Stimulated activated CD4-positive, alpha-beta T cell treated with anti-CD3 and anti-CD28 coated beads, Interleukin-12 subunit alpha, Interleukin-12 subunit beta, amount 100 ng/mL, for 4 hours (primary cell): Measurements from ENCODE around the gene PTCH2.

Source experiments
- DNase-seq: peaks from one replicate; pipeline ENCODE4 v3.0.0-alpha.2; 2020

PTCH2 gene

GRCh38 chr1:44778705-44779576, 64.1 kb downstream of the PTCH2 start:
- DNase-seq, result no peak

- DNase-seq, result no peak
Measured at GRCh38 chr1:44777969-44778635, 65.0 kb downstream of the PTCH2 start.

GRCh38 chr1:44777547-44777946, 65.5 kb downstream of the PTCH2 start:
- no peak for DNase-seq

- no peak for DNase-seq
Measured at GRCh38 chr1:44776730-44777068, 66.4 kb downstream of the PTCH2 start.

- no peak for DNase-seq
Measured at GRCh38 chr1:44775930-44776729, 66.9 kb downstream of the PTCH2 start.

- peak; percentile 85 for DNase-seq
Measured at GRCh38 chr1:44775078-44775929, 67.7 kb downstream of the PTCH2 start, which contains the start of gene RPS8. Gene RPS8 (plus strand): TSS chr1:44775540. CDS start chr1:44775597, 57 bp downstream.
